ENCODE measurements around the gene NEURL1.

GRCh38 chr10:103525901-103526300, 32.4 kb downstream of the NEURL1 start:
- TF ChIP-seq POLR2A (IDR thresholded peaks at IDR 0.05; ENCODE audit: low read length) (no peak), GATA1 (IDR thresholded peaks at IDR 0.05; ENCODE audit: low read depth, low read length) (no peak)

Data from erythroblast (primary cell).